ENCODE results near the gene SKAP1. TPM values are rescaled to one million over a fixed set of nuclear protein-coding genes. Genes with fewer than 3 reads are reported as not detected.

The SKAP1 gene
- total RNA-seq, 4 donors from 2014 or later, result 1.1 to 1.7 (median 1.2) TPM

DNA sequence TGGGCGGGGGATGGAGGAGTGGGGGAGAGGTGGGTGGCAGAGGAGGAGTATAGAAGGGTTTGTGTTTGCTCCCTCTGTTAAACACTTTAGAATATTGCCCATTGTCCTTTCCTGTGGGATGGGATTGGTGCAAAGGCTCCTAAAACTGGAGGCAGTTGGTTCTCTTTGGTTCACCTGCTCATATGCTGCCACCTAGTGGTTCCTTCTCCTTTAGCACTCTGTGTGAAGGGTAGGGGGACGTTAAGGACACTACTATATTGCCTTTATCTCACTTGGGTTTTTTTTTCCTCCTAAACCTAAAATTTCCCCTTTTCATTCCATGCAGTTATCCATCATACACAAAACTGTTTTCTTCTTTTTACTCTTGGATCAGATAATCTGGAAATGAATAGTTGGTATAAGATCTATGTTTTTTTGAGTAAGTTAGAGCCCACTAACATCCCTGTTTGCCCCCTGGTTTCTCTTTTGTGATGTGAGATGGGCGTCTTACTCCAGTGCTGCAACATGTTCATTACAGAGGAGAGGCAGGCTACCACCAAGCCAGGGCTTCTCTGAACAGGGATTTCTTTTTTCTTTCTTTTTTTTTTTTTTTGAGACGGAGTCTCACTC is 298.7 kb downstream of the SKAP1 start:
- Histone ChIP-seq H3K9me3 (no peaks in the 10 kb centered on the region), H3K36me3 (peaks cover 0 to 11% (median 3%) of the 10 kb centered on the region in 4 donors), H3K27me3 (peaks cover 0 to 8% (median 0%) of the 10 kb centered on the region in 4 donors), H3K27ac (replicated peaks in 1 of 4) (no peak overlapping the region), H3K4me1 (peaks cover 0 to 5% (median 3%) of the 10 kb centered on the region in 4 donors), H3K4me3 (no peak overlapping the region)
- peak; percentile 80 to 88 (median 84) for TF ChIP-seq CTCF (IDR thresholded peaks at IDR 0.05)
- no peak for TF ChIP-seq POLR2A (IDR thresholded peaks at IDR 0.05; ENCODE audit: low read depth)
- DNase-seq (ENCODE audit: extremely low spot score), result no peak
- intact Hi-C loops (cut with DNase I), result no loop called here
- 43% methylated on average over 4 of the region's 4 CpGs for WGBS

- intact Hi-C loops (cut with DNase I), result loop anchor here (5.0 kb wide), 1 partner anchor 53 kb away; no protein-coding TSS in a partner anchor
- peaks cover 0 to 8% (median 0%) of the 10 kb centered on the region in 4 donors for H3K27me3 ChIP-seq
- TF ChIP-seq POLR2A (IDR thresholded peaks at IDR 0.05; ENCODE audit: low read depth) (no peak), CTCF (IDR thresholded peaks at IDR 0.05) (no peak), EP300 (IDR thresholded peaks at IDR 0.05) (no peak), POLR2AphosphoS5 (IDR thresholded peaks at IDR 0.05) (no peak)
- H3K9me3 ChIP-seq, result no peaks in the 10 kb centered on the region
- no peak for DNase-seq (ENCODE audit: extremely low spot score)
- peaks cover 0 to 5% (median 3%) of the 10 kb centered on the region in 4 donors for H3K4me1 ChIP-seq
- H3K36me3 ChIP-seq, result peaks cover 0 to 24% (median 11%) of the 10 kb centered on the region in 4 donors
- no peak overlapping the region for H3K27ac ChIP-seq (replicated peaks in 1 of 4)
- no peak overlapping the region for H3K4me3 ChIP-seq
- 52% methylated on average over 5 of the region's 5 CpGs for WGBS
Measured at GRCh38 chr17:48129981-48130380, 300.0 kb downstream of the SKAP1 start.

GRCh38 chr17:48128400-48128799 is 301.6 kb downstream of the SKAP1 start:
- intact Hi-C loops (cut with DNase I), result loop anchor here (5.0 kb wide), 1 partner anchor 51 kb away; no protein-coding TSS in a partner anchor
- TF ChIP-seq EP300 (IDR thresholded peaks at IDR 0.05), result no peak
- TF ChIP-seq POLR2A (IDR thresholded peaks at IDR 0.05; ENCODE audit: low read depth), result no peak
- no peak for TF ChIP-seq CTCF (IDR thresholded peaks at IDR 0.05)
- TF ChIP-seq POLR2AphosphoS5 (IDR thresholded peaks at IDR 0.05), result no peak
- Histone ChIP-seq H3K27me3 (peaks cover 0 to 8% (median 0%) of the 10 kb centered on the region in 4 donors), H3K36me3 (peaks cover 3 to 37% (median 19%) of the 10 kb centered on the region in 4 donors), H3K4me1 (peaks cover 0 to 5% (median 3%) of the 10 kb centered on the region in 4 donors), H3K27ac (replicated peaks in 1 of 4) (no peak overlapping the region), H3K9me3 (no peaks in the 10 kb centered on the region), H3K4me3 (no peak overlapping the region)
- DNase-seq (ENCODE audit: extremely low spot score), result no peak
- 54% methylated on average over 5 of the region's 5 CpGs for WGBS

- no peak overlapping the region for H3K27ac ChIP-seq (replicated peaks in 1 of 4)
- H3K27me3 ChIP-seq, result peaks cover 0 to 4% (median 0%) of the 10 kb centered on the region in 4 donors
- H3K9me3 ChIP-seq, result no peaks in the 10 kb centered on the region
- no peak overlapping the region for H3K4me3 ChIP-seq
- intact Hi-C loops (cut with DNase I), result loop anchor here (5.0 kb wide), 1 partner anchor 50 kb away; no protein-coding TSS in a partner anchor
- no peak for TF ChIP-seq EP300 (IDR thresholded peaks at IDR 0.05)
- no peak for TF ChIP-seq POLR2AphosphoS5 (IDR thresholded peaks at IDR 0.05)
- no peak for TF ChIP-seq CTCF (IDR thresholded peaks at IDR 0.05)
- 75% methylated on average over 8 of the region's 9 CpGs for WGBS
- peaks cover 0 to 5% (median 3%) of the 10 kb centered on the region in 4 donors for H3K4me1 ChIP-seq
- H3K36me3 ChIP-seq, result peaks cover 8 to 46% (median 28%) of the 10 kb centered on the region in 4 donors
- no peak for DNase-seq (ENCODE audit: extremely low spot score)
Measured at GRCh38 chr17:48127371-48128051, 302.5 kb downstream of the SKAP1 start.

Measured in esophagus muscularis mucosa (tissue), 4 donors.